GM12801 (cell line): Measurements from ENCODE around the gene PRRT1.

Experiments used
- TF ChIP-seq, protein P1 (sequence below): IDR thresholded peaks from one replicate; pipeline ENCODE4 v1.5.1; 2011; ENCODE audit warnings: control low read depth; ENCODE audit not compliant: insufficient read length; ENCODE audit errors: extremely low read depth

The PRRT1 gene

DNA sequence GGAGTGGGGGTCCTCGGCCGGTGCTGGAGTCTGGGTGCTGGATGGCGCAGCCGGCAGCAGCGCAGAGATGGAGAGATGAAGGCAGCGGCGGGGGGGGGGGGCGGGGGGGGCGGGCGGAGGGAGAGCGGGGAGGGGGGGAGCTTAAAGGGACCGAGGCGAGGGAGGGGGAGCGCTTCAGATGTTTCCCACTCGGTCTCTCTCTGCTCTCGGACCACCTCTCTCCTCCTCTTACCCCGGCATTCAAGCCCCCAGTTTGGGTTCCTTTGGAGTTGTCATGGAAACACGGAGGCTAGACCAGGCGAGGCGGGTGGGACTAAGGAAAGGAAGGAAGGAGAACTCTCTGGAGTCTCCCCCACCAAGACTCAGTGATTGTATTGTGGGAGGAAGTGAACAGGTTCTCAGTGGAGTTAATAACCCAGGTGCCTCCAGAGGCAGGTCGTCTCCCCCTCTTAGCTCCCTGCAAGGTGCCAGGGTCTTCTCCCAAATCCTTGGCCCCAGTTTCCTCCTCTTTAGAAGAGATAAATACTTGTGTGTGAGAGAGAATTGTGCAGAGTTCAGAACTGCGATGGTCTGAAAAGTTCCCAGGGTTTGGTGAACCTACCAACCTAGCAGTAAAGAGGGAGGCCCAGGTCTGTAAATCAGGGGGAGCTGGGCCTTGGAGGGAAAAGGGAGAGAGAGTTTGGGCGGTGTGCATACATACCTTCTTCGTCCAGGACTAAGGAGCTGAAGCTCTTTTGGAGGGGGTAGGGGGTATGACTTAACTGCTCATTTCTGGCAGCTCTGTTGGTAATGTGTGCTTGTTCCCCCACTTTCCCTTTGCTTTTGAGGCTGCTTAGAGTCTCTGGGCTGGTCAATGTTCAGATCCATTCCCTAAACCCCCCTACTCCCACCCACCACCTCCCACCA lies at the start of gene PRRT1:
PRRT1 (minus strand) TSS at position 77 of the 906 bp plus-strand sequence. CDS start 112 bp downstream, outside the sequence.
- TF ChIP-seq, protein P1, sequence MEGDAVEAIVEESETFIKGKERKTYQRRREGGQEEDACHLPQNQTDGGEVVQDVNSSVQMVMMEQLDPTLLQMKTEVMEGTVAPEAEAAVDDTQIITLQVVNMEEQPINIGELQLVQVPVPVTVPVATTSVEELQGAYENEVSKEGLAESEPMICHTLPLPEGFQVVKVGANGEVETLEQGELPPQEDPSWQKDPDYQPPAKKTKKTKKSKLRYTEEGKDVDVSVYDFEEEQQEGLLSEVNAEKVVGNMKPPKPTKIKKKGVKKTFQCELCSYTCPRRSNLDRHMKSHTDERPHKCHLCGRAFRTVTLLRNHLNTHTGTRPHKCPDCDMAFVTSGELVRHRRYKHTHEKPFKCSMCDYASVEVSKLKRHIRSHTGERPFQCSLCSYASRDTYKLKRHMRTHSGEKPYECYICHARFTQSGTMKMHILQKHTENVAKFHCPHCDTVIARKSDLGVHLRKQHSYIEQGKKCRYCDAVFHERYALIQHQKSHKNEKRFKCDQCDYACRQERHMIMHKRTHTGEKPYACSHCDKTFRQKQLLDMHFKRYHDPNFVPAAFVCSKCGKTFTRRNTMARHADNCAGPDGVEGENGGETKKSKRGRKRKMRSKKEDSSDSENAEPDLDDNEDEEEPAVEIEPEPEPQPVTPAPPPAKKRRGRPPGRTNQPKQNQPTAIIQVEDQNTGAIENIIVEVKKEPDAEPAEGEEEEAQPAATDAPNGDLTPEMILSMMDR, result no peak

DNA sequence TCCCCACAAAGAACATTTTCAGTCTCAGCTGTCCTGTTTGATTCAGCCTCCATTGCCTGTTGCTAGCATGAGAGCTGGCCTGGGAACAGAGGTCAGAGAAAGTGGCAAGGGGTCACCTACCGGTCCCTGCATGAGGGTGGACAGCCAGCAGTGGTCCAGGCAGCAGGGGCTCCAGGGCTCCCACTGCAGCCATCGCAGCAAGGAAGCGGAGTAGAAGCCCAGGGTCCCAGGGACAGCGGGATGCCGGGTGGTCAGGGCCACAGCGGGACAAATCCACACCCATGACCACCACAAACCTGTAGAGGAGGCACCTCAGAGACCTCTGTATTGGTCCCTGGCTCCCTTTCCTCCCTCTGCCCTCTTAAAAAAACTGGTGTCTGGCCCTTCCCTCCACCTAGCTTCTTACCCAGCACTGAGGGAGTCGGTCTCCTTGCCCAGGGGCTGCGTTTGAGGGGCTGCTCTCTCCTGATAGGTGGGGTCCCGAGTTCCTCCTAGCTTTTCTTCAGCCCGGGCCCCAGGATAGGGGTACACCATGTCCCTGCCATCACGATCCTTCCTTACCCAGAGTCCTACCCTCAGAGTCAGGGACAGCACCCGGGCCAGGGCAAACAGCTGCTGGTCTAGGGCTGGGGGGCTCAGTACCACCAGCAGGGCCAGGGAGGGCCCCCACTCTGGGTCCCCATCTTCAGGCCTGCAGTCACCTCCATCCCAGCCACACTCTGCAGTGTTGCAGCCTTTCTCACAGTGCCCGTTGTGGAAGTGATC lies 49.2 kb upstream of the PRRT1 start:
- TF ChIP-seq, protein P1, result no peak

DNA sequence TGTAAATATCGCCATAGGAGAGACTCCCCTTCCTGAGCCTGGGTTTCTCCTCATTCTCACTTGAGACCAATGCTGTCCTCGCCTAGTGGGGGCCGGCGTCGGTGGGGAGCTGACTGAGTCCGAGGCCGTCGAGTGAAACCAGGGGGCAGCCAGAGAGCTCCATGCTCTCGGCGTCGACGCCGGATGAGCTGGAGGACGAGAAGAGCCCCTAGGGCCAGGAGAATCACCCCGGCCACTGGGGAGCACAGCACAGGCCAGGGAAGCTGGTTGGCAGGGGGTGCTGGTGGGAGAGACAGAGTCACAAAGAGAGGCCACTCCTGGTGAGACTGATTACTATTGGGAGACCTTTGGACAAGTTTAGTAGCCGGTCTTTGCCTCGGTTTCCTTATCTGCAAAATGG lies 47.1 kb upstream of the PRRT1 start:
- TF ChIP-seq, protein P1, result no peak

DNA sequence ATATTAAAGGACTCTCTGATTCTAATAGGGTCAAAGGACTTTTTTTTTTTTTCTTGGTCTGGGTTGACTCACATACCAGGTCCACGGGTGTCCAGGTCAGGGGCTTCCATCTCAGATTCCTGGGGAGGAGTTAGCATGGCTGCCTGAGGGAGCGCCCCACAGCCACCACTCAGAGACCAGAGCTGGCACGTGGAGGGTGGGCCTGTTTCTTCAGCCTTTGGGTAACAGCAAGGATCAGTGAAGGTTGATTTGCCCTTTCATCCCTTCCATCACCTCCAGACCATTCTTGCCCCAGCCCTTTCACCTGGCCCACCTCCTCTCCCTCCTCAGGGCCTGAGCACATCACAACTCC lies 46.6 kb upstream of the PRRT1 start:
- TF ChIP-seq, protein P1, result no peak

DNA sequence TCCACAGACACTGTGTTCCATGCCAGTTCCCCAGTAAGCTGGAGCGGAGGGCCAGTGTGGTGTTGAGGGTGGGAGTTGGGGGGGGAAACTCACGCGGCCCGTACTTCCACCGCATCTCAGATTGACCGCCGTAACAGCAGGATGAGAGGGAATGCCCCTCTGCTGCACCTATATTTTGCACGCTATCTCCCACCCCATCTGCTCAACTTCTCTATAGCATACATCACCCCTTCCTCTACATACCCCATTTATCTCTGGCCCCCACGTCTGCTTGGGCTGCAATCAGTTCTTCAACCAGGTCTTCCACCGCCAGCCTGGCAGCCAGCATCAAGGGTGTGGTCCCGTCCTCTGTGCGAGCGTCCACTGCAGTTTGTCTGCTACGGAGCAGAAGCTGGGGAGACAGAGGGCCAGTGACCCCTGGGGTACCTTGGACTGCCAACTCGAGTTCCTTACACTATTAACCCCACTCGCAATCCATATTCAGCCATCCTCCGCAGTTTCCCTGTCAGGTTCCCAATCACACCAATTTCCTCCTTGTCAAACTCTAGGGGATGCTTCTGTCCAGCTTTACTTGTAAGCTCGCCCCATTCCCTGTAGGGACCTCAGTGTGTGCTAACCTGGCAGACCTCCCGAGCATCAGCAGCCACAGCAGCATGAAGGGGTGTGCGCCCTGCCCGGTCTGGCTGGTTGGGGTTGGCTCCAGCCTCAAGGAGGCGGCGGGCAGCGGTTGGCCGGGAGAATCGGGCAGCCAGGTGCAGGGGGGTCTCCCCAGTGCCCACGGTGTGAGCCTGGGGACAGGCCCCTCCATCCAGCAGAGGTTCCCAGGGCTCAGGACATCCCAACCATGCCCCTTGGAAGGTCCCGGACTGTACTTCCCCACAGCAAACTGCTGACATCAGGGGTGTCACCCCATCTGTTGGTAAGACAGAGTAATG lies 45.2 kb upstream of the PRRT1 start:
- TF ChIP-seq, protein P1, result no peak

DNA sequence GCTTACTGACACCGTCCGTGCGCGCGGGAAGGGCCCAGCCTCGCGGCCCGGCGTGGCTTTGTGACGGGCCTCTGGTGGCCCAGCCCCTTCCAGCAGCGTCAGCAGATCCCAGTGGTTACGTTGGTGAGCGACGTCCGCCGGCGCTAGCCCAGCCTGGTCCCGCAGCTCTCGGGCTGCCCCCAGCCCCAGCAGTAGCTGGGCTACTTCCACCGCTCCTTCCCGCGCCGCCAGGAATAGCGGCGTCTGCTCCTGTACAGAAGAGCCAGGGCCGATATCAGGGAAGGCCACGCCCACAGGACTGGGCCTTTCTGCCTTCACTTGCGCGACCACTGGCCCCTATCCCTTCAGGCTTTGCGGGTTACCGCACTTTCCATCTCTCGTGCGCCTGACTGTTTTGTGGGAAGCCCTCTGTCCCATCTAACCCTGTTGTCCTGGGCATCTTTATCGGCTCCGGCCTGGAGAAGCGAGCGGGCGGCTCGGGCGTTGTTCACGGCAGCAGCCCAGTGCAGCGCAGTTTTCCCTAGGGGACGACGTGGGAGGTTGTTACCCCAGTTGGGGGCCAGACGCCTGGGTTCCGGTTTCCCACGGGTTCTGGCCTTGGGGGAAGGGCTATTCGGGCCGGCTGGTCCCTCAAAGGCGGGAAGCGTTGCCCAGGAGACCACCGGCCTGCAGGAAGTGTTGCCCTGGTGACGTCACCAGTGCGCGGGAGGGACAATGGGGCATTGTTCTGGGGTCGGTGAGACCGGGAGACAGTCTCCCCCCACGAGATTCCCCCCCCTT lies 44.4 kb upstream of the PRRT1 start:
- TF ChIP-seq, protein P1, result no peak

DNA sequence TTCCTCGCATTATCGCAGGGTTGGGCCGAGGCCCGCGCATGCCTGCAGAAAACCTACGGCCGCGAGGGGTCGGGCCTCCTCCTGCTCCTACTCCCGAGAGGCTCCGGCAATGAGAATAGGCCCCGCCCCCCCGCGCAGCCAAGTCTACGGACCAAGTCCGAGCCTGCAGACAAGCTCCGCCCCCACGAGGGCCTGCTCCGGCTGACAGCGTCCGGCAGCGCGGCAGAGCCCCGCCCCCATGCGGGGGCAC lies 43.8 kb upstream of the PRRT1 start:
- TF ChIP-seq, protein P1, result no peak
